Neutrophil (primary cell): Measurements from ENCODE around the gene DNAJC9.

Experiments used
- H3K27ac ChIP-seq: fragments of 200-600 bp; sonication (generic); 2 replicates; pipeline ENCODE4 v1.5.1; 2016; ENCODE audit warnings: mild to moderate bottlenecking, moderate library complexity
- H3K27me3 ChIP-seq: fragments of 200-600 bp; sonication (generic); 2 replicates; pipeline ENCODE4 v1.6.0; 2016; ENCODE audit warnings: mild to moderate bottlenecking
- H3K36me3 ChIP-seq: fragments of 200-600 bp; sonication (generic); 2 replicates; pipeline ENCODE4 v1.5.1; 2017
- H3K4me1 ChIP-seq, 2 experiments: fragments of 200-600 bp in 1 of 2; sonication (generic) in 1 of 2; 1 replicate in 1 of 2; 2 replicates in 1 of 2; pipeline versions ENCODE4 v1.5.1 to v1.6.1; 2013 to 2016; ENCODE audit warnings: low read depth in 1 of 2, low read length in 1 of 2, mild to moderate bottlenecking in 1 of 2, moderate library complexity in 1 of 2; ENCODE audit not compliant: control insufficient read depth in 1 of 2, insufficient read depth in 1 of 2
- H3K4me3 ChIP-seq, 2 experiments: fragments of 200-600 bp in 1 of 2; sonication (generic) in 1 of 2; 1 replicate in 1 of 2; 2 replicates in 1 of 2; pipeline ENCODE4 v1.5.1; 2013 to 2016; ENCODE audit warnings: low read depth in 1 of 2, low read length in 1 of 2, mild to moderate bottlenecking in 1 of 2, moderate library complexity in 1 of 2
- H3K9me3 ChIP-seq: fragments of 200-600 bp; sonication (generic); 2 replicates; pipeline ENCODE4 v1.5.1; 2016
- TF ChIP-seq, protein P1 (sequence below): fragments of 200-600 bp; sonication (generic); IDR thresholded peaks from 2 replicates; pipeline ENCODE4 v1.5.1; 2016; ENCODE audit warnings: antibody characterized with exemption

Gene DNAJC9

DNA sequence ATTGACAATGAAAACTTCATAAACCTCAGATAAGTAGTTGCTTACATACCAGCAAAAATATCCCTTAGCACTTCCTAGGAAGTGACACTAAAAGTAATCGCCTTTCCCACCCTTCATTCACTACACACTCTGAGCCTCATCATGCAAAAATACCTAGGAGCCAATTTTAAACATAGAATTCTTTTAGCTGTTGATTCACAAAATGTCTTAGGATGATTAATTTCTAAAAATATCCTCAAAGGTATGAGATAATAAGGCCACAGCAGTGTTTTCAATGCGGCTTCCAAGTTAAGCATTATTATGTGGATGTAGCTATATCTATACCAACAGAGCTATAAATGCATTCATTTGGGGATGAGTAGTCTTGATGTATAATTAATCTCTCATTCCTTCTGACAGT, 13.2 kb downstream of the DNAJC9 start:
- H3K4me1 ChIP-seq = no peaks in the 10 kb centered on the region
- H3K4me3 ChIP-seq = no peak overlapping the region
- peaks cover 67% of the 10 kb centered on the region for H3K36me3 ChIP-seq
- TF ChIP-seq, protein P1, sequence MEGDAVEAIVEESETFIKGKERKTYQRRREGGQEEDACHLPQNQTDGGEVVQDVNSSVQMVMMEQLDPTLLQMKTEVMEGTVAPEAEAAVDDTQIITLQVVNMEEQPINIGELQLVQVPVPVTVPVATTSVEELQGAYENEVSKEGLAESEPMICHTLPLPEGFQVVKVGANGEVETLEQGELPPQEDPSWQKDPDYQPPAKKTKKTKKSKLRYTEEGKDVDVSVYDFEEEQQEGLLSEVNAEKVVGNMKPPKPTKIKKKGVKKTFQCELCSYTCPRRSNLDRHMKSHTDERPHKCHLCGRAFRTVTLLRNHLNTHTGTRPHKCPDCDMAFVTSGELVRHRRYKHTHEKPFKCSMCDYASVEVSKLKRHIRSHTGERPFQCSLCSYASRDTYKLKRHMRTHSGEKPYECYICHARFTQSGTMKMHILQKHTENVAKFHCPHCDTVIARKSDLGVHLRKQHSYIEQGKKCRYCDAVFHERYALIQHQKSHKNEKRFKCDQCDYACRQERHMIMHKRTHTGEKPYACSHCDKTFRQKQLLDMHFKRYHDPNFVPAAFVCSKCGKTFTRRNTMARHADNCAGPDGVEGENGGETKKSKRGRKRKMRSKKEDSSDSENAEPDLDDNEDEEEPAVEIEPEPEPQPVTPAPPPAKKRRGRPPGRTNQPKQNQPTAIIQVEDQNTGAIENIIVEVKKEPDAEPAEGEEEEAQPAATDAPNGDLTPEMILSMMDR = no peak
- no peaks in the 10 kb centered on the region for H3K9me3 ChIP-seq
- no peaks in the 10 kb centered on the region for H3K27me3 ChIP-seq
- no peak overlapping the region for H3K27ac ChIP-seq

DNA sequence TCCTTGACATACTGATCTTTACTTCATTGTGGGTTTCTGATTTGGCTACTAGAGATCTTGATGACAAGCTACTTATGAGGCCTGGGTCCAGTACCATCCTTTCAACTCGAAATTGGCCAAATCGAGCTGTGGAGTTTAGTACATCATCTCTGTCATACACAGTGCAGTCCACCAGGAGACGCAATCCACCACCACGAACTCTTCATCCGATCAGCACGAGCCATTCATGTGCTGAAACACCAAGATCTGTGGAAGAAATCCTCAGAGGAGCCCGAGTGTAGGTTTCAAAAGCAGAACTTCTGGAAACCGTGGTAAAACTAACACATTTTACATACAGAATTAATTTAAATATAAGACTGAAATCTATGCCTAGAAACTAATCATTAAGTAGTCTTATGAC, 14.2 kb downstream of the DNAJC9 start:
- H3K9me3 ChIP-seq = no peaks in the 10 kb centered on the region
- H3K4me1 ChIP-seq = no peaks in the 10 kb centered on the region
- no peak overlapping the region for H3K27ac ChIP-seq
- peaks cover 59% of the 10 kb centered on the region for H3K36me3 ChIP-seq
- TF ChIP-seq, protein P1 = no peak
- no peak overlapping the region for H3K4me3 ChIP-seq
- H3K27me3 ChIP-seq = no peaks in the 10 kb centered on the region

DNA sequence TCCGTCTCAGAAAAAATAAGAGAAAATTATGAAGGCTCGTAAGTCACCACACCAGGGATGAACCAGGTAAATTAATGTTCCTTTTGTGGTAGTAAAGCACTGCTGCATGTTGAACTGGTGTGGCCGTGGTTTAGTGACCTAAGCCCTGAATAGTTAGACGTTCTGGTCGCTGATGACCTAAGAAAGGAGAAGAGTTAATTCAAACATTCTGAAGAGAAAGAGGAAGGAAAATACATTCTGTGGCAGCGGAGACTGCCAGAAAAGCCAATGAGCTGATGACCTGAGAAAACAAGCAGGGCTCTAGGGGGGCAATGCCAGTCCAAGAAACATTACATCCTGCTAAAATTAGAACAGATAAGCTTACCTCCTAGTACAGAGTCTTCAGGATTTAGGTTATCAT, 17.5 kb downstream of the DNAJC9 start:
- Histone ChIP-seq H3K9me3 (no peaks in the 10 kb centered on the region), H3K4me3 (no peak overlapping the region), H3K4me1 (no peaks in the 10 kb centered on the region), H3K27ac (peak overlapping the region; percentile 19), H3K36me3 (peaks cover 39% of the 10 kb centered on the region), H3K27me3 (no peaks in the 10 kb centered on the region)
- TF ChIP-seq, protein P1 = no peak

DNA sequence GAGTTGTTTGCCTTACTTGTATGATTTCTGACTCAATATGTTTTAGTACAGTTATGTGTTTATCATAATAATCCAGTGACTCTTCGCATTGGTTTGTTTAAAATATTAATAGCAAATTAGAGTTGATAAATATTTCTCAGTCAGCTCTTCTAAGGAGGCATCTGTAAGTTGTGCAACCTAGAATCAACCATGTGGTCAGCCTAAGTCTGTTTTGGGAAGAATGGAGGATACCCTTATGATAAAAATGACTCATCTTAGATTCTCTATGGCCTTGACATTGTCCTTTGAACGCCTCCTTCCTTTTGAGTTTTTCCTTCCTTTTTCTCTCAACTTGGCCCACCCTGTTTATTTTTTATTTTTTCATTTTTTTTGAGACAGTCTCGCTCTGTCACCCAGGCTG, 18.8 kb downstream of the DNAJC9 start:
- TF ChIP-seq, protein P1 = no peak
- Histone ChIP-seq H3K27ac (no peak overlapping the region), H3K27me3 (no peaks in the 10 kb centered on the region), H3K9me3 (no peaks in the 10 kb centered on the region), H3K4me1 (no peaks in the 10 kb centered on the region), H3K4me3 (no peak overlapping the region), H3K36me3 (peaks cover 28% of the 10 kb centered on the region)

DNA sequence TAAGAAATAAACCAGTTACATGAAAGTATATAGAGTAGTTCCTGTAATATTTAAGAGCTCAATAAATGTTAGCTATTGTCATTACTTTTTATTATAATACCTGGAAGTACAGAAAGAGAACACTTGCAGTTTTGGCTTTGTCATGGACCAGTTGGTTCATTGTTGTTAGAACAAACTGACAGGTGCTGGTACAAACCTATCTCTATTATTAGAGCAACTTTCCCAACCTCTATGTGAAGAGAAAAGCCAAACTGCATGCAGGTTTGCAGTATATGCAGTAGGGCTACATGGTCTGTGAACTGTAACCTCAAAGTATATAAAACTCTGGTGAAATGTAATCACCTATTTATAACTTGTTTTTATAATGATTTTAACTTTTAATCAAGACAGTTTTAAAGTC, 20.4 kb downstream of the DNAJC9 start:
- TF ChIP-seq, protein P1 = no peak
- Histone ChIP-seq H3K4me1 (no peaks in the 10 kb centered on the region), H3K9me3 (no peaks in the 10 kb centered on the region), H3K27me3 (no peaks in the 10 kb centered on the region), H3K36me3 (peaks cover 13% of the 10 kb centered on the region), H3K4me3 (no peak overlapping the region), H3K27ac (no peak overlapping the region)

DNA sequence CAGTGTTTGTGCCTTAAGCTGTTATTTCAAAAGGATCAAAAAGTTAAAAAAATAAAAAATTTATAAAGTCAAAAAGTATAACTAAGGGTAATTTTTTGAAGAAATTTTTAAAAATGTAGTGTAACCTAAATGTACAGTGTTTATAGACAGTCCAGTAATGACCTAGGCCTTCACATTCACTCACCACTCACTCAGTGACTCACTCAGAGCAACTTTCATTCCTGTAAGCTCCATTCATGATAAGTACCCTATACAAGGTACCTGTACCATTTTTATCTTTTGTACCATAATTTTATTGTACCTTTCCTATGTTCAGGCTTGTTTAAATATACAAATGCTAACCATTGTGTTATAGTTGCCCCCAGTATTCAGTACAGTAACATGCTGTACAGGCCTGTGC, 21.5 kb downstream of the DNAJC9 start:
- Histone ChIP-seq H3K9me3 (no peaks in the 10 kb centered on the region), H3K4me1 (no peaks in the 10 kb centered on the region), H3K27ac (no peak overlapping the region), H3K36me3 (peaks cover 4% of the 10 kb centered on the region), H3K4me3 (no peak overlapping the region), H3K27me3 (no peaks in the 10 kb centered on the region)
- TF ChIP-seq, protein P1 = no peak
